ENCODE data around the gene IL27RA. TPM values are rescaled to one million over a fixed set of nuclear protein-coding genes. Genes with fewer than 3 reads are reported as not detected.

The IL27RA gene
- total RNA-seq, 1 donor from 2014 or later = 34.6 TPM

- POLR2A ChIA-PET = no interaction called here
Observed at GRCh38 chr19:14051980-14052379, 20.4 kb downstream of the IL27RA start.

GRCh38 chr19:14052470-14052869 is 20.9 kb downstream of the IL27RA start:
- no peak for DNase-seq
- H3K27ac Mint-ChIP-seq = no peak overlapping the region
- POLR2A ChIA-PET = interaction anchor here (0.6 to 0.9 kb wide), 2 partner anchors 46 to 149 kb away, joined by 3 read pairs; partner anchors contain the start of gene RFX1

More at GRCh38 chr19:14051980-14052379, 20.4 kb downstream of the IL27RA start:
- Mint-ChIP-seq H3K4me1 (peaks cover 3% of the 10 kb centered on the region), H3K36me3 (ENCODE audit: low read depth) (peaks cover 43% of the 10 kb centered on the region), H3K4me3 (no peak overlapping the region), H3K27ac (no peak overlapping the region), H3K9me3 (no peaks in the 10 kb centered on the region), H3K27me3 (peaks cover 6% of the 10 kb centered on the region)
- CTCF ChIA-PET = interaction anchor here (1.1 kb wide), 1 partner anchor 8 kb away, joined by 3 read pairs; no protein-coding TSS in a partner anchor
- no peak for DNase-seq
- no peak for ATAC-seq (ENCODE audit: low read depth)
- no peak for TF ChIP-seq CTCF (IDR thresholded peaks at IDR 0.05)
- intact Hi-C loops (cut with micrococcal nuclease) = no loop called here

GRCh38 chr19:14053032-14053431 is 21.5 kb downstream of the IL27RA start:
- peaks cover 13% of the 10 kb centered on the region for H3K27me3 Mint-ChIP-seq
- H3K9me3 Mint-ChIP-seq = no peaks in the 10 kb centered on the region
- intact Hi-C loops (cut with micrococcal nuclease) = no loop called here
- ChIA-PET POLR2A (interaction anchor here (0.6 to 0.9 kb wide), 2 partner anchors 47 to 150 kb away, joined by 3 read pairs; partner anchors contain the start of gene RFX1), CTCF (interaction anchor here (1.1 kb wide), 1 partner anchor 10 kb away, joined by 3 read pairs; no protein-coding TSS in a partner anchor)
- peaks cover 8% of the 10 kb centered on the region for H3K4me1 Mint-ChIP-seq
- no peak overlapping the region for H3K27ac Mint-ChIP-seq
- no peak for DNase-seq
- peaks cover 40% of the 10 kb centered on the region for H3K36me3 Mint-ChIP-seq (ENCODE audit: low read depth)
- no peak for ATAC-seq (ENCODE audit: low read depth)
- no peak for TF ChIP-seq CTCF (IDR thresholded peaks at IDR 0.05)
- H3K4me3 Mint-ChIP-seq = no peak overlapping the region

More at GRCh38 chr19:14052470-14052869, 20.9 kb downstream of the IL27RA start:
- Mint-ChIP-seq H3K9me3 (no peaks in the 10 kb centered on the region), H3K36me3 (ENCODE audit: low read depth) (peaks cover 40% of the 10 kb centered on the region), H3K27me3 (peaks cover 8% of the 10 kb centered on the region), H3K4me3 (no peak overlapping the region), H3K4me1 (peaks cover 3% of the 10 kb centered on the region)
- ATAC-seq (ENCODE audit: low read depth) = no peak
- intact Hi-C loops (cut with micrococcal nuclease) = no loop called here
- CTCF ChIA-PET = interaction anchor here (1.1 kb wide), 1 partner anchor 9 kb away, joined by 3 read pairs; no protein-coding TSS in a partner anchor
- TF ChIP-seq CTCF (IDR thresholded peaks at IDR 0.05) = no peak

GRCh38 chr19:14053500-14053899 is 21.9 kb downstream of the IL27RA start:
- intact Hi-C loops (cut with micrococcal nuclease) = no loop called here
- ATAC-seq (ENCODE audit: low read depth) (no peak), DNase-seq (no peak)
- Mint-ChIP-seq H3K4me1 (peaks cover 12% of the 10 kb centered on the region), H3K27ac (no peak overlapping the region), H3K27me3 (peaks cover 17% of the 10 kb centered on the region), H3K4me3 (no peak overlapping the region), H3K9me3 (no peaks in the 10 kb centered on the region), H3K36me3 (ENCODE audit: low read depth) (peaks cover 36% of the 10 kb centered on the region)
- no peak for TF ChIP-seq CTCF (IDR thresholded peaks at IDR 0.05)
- ChIA-PET POLR2A (interaction anchor here (0.9 kb wide), 1 partner anchor 47 kb away, joined by 3 read pairs; the partner anchor contains the start of gene RFX1), CTCF (no interaction called here)

GRCh38 chr19:14054099-14054498 is 22.5 kb downstream of the IL27RA start:
- H3K27me3 Mint-ChIP-seq = peaks cover 23% of the 10 kb centered on the region
- DNase-seq (no peak), ATAC-seq (ENCODE audit: low read depth) (no peak)
- no peak for TF ChIP-seq CTCF (IDR thresholded peaks at IDR 0.05)
- H3K36me3 Mint-ChIP-seq (ENCODE audit: low read depth) = peaks cover 31% of the 10 kb centered on the region
- ChIA-PET POLR2A (no interaction called here), CTCF (no interaction called here)
- no peaks in the 10 kb centered on the region for H3K9me3 Mint-ChIP-seq
- H3K4me1 Mint-ChIP-seq = peaks cover 18% of the 10 kb centered on the region
- H3K4me3 Mint-ChIP-seq = no peak overlapping the region
- no peak overlapping the region for H3K27ac Mint-ChIP-seq
- intact Hi-C loops (cut with micrococcal nuclease) = no loop called here
